Activated CD8-positive, alpha-beta memory T cell treated with anti-CD3 and anti-CD28 coated beads, Interleukin-2, amount 50 U/mL, for 48 hours (primary cell): Measurements from ENCODE around the gene DRG2.

ENCODE experiments used
- DNase-seq: peaks from one replicate; pipeline ENCODE4 v3.0.0-alpha.2; 2020

Gene DRG2

GRCh38 chr17:18079543-18079942, 8.2 kb upstream of the DRG2 start:
- no peak for DNase-seq

GRCh38 chr17:18084256-18084655, 3.5 kb upstream of the DRG2 start:
- no peak for DNase-seq

- no peak for DNase-seq
These were observed 1.9 kb downstream of the DRG2 start for GRCh38 chr17:18089613-18090012.

- DNase-seq: no peak
These were observed 6.1 kb downstream of the DRG2 start for GRCh38 chr17:18093616-18094408.

GRCh38 chr17:18094409-18094807, 6.7 kb downstream of the DRG2 start:
- DNase-seq: no peak

GRCh38 chr17:18099516-18099915, 11.8 kb downstream of the DRG2 start:
- DNase-seq: no peak

- no peak for DNase-seq
These were observed 12.9 kb downstream of the DRG2 start for GRCh38 chr17:18100616-18101015.

GRCh38 chr17:18101828-18102227, 14.1 kb downstream of the DRG2 start:
- DNase-seq: no peak

- no peak for DNase-seq
These were observed 14.9 kb downstream of the DRG2 start for GRCh38 chr17:18102640-18103039.

- no peak for DNase-seq
These were observed 17.3 kb downstream of the DRG2 start for GRCh38 chr17:18105027-18105426.

GRCh38 chr17:18105595-18105994, 17.8 kb downstream of the DRG2 start:
- no peak for DNase-seq

GRCh38 chr17:18106211-18106610, 18.5 kb downstream of the DRG2 start:
- DNase-seq: no peak

GRCh38 chr17:18107061-18107790, 19.5 kb downstream of the DRG2 start:
- DNase-seq: no peak

GRCh38 chr17:18107971-18108370, 20.2 kb downstream of the DRG2 start:
- DNase-seq: no peak

GRCh38 chr17:18108401-18109312, 20.9 kb downstream of the DRG2 start, which contains the start of gene MYO15A:
Gene MYO15A, plus strand, starts transcription at chr17:18108756. Its CDS starts 10,045 bp downstream, at chr17:18118801.
- DNase-seq: no peak

- no peak for DNase-seq
These were observed 22.3 kb downstream of the DRG2 start for GRCh38 chr17:18109935-18110485.

GRCh38 chr17:18110636-18111145, 22.9 kb downstream of the DRG2 start:
- no peak for DNase-seq

GRCh38 chr17:18111330-18111971, 23.7 kb downstream of the DRG2 start:
- DNase-seq: no peak

- DNase-seq: no peak
These were observed 27.8 kb downstream of the DRG2 start for GRCh38 chr17:18115517-18115916.

GRCh38 chr17:18116078-18116477, 28.3 kb downstream of the DRG2 start:
- no peak for DNase-seq

- no peak for DNase-seq
These were observed 29.8 kb downstream of the DRG2 start for GRCh38 chr17:18117533-18117932.
